Stimulated activated CD4-positive, alpha-beta T cell treated with anti-CD3 and anti-CD28 coated beads, Interleukin-4, amount 100 ng/mL, for 24 hours (primary cell): Measurements from ENCODE around the gene PGS1.

ENCODE experiments used
- DNase-seq: peaks from one replicate; pipeline ENCODE4 v3.0.0-alpha.2; 2020

PGS1 gene

DNA sequence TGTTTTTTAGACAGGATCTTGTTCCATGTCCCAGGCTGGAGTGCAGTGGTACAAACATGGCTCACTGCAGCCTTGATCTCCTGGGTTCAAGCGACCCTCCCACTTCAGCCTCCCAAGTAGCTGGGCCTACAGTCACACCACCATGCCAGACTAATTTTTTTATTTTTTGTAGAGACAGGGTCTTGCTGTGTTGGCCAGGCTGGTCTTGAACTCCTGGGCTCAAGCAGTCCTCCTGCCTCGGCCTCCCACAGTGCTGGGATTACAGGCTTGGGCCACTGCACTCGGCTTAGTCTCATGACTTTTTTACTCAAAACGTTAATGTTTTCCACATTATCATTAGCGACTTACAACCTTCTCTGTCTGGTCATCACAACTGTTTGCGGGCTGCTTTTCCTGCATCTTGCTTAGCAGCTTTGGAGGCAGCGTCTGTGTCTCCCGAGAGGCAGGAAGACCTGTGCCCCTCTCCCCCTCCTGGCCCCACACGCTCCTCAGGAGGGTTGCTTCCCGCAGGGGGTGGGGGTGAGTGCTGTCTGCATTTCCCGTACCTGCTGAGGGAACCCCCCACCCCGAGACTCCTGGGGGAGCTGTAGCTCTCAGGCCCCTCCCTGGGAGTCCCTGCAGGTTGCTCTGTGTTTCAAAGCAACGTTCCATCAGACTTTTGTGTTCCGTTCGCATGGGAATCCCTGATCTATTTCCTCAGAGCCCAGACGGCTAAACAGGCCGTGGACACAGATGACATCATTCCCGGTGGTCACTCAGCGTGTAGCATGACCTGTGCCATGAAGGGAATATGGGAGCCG lies 52.6 kb downstream of the PGS1 start:
- DNase-seq = no peak

DNA sequence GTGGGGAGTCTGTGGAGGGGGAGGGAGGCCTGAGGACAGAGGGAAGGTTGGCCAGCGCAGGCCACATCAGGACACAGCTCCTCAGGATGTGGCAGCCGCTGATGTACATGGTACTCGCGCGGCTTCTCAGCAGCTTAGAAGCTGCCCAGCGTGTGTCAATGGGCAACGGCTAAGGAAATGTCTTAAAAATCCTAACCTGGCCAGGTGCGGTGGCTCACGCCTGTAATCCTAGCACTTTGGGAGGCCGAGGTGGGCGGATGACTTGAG lies 53.2 kb downstream of the PGS1 start:
- DNase-seq = no peak

DNA sequence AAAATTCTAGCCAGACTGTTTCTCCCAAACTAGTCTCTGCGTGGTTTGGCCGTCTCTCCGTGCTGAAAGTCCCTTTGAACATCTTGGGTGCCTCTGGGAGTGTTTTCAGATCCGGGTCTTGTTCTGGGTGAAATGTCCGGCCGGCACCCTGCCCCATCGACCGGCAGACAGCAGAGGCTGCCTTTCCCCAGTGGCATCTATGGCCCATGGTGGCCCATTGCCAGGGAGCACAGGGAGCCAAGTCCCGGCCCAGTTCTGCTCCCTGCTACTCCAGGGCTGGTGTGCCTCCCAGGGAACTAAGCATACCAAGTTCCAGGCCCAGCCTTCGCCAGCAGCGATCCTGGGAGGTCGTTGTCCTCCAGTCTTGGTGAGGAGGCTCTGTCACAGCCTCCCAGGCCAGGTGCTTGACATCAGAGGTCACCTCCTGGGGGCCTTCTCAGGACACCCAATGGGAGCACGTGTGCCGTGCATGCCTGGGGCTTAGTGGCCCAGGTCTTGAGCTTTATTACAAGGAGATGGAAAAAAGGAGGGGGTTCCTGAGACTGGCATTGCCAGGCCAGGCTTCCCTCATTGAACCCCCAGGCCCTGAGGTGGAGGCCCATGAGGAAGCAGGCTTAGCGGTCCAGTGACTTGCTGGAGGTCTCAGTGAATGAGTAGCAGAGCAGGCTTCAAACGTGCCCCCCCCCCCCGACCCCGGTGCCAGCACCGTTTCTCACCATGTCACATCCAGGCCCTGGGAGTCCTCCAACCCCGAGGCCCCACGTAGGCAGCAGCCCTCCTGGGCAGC lies 54.0 kb downstream of the PGS1 start:
- DNase-seq = no peak

- no peak for DNase-seq
Measured at GRCh38 chr17:78433013-78433727, 54.7 kb downstream of the PGS1 start.

GRCh38 chr17:78433780-78434335 lies 55.4 kb downstream of the PGS1 start:
- DNase-seq = no peak

GRCh38 chr17:78434455-78435329 lies 56.2 kb downstream of the PGS1 start:
- DNase-seq = no peak

- DNase-seq = no peak
Measured at GRCh38 chr17:78435330-78436005, 57.0 kb downstream of the PGS1 start.

- DNase-seq = no peak
Measured at GRCh38 chr17:78437508-78438169, 59.2 kb downstream of the PGS1 start.

DNA sequence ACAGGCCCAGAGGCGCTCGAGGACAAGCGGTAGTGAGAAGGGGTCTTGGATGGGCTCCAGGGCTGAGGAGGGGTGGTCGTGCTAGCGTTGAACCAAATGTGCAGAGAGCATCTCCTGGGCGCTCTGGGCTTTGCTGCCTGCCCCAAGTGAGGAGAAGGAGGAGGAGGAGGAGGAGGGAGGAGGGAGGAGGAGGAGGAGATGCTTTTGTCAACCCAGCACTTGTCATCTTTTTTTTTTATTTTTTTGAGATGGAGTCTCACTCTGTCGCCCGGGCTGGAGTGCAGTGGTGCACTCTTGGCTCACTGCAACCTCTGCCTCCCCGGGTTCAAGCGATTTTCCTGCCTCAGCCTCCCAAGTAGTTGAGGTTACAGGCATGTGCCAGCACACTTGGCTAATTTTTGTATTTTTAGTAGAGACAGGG lies 59.8 kb downstream of the PGS1 start:
- no peak for DNase-seq

DNA sequence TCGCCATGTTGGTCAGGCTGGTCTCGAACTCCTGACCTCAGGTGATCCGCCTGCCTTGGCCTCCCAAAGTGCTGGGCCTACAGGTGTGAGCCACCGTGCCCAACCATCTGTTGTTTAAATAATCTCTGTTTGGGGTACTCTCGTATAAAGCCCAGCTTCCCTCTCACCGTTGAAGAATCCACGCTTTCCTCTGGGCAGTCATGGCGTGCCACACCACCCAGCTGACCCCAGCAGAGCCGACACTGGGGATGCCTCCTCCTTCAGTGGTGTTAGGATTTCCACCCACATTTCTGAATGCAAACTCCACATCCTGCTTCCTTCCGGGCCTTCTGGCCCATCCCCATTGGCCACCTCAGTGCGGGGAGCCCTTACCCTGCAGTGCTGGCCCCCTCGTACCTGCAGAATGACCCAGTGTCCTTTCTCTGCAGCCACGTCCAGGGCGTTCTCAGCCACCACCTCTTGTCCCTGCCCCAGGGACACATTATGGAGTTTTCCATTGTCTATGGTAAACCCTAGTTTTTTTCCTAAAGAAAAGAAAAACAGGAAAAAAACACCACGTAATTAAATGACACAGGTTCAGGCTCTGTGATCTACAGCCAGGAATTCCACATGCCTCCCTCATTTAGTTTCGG lies 60.4 kb downstream of the PGS1 start:
- DNase-seq = no peak

DNA sequence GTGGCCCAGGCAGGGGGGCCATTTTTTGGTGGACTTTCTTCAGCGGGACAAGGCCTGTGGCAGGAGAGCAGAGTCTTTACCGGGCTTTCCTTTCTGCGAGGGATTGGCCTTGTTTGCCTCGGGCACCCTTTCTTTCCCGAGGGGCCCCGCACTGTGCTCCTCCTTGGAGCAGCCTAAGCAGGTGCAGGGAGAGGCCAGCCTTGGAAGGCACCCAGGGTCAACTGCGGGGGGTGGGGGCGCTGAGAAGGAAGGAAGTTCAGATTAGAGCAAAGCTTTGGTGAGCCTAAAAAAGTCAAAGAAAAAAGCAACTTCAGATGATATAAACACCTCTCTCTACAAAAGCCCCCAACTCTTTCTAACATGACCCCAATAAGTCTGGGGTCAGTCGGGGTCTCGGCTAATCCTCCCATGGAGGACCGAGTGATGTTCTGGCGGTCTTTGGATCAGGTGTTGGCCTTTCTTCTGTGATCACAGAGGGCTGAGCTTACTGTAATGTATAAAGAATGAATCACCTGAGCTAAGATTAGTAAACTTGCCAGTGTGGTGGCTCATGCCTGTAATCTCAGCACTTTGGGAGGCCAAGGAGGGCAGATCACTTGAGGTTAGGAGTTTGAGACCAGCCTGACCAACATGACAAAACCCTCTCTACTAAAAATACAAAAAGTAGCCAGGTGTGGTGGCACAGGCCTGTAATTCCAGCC lies 63.0 kb downstream of the PGS1 start:
- no peak for DNase-seq

DNA sequence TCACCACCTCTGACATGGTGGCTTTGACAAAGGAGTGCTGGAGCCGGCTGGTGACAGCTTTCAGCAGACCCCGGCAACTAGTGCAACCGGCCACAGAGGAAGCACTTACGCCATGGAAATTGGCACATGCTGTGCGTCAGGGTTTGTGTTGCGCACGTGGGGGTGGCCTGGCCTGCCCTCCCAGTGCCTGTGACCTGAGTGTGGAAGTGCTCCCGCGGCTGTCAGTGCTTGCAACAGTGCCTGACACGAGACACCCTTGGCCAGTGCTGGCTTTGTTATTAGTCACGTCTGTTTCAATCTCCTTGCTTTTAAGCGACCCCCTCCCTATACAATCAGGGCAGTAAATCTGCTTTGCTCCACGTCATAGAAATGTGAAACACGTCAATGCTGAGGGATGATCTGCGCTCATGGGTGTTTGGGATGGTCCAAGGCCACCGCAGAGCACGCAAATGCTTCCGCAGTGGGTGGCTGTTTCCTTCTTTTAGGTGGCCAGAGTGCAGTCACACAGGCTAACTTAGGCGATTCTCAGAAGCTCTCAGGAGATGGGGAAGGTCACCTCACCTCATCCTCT lies 64.3 kb downstream of the PGS1 start:
- no peak for DNase-seq

GRCh38 chr17:78444392-78444791 lies 65.9 kb downstream of the PGS1 start:
- no peak for DNase-seq

DNA sequence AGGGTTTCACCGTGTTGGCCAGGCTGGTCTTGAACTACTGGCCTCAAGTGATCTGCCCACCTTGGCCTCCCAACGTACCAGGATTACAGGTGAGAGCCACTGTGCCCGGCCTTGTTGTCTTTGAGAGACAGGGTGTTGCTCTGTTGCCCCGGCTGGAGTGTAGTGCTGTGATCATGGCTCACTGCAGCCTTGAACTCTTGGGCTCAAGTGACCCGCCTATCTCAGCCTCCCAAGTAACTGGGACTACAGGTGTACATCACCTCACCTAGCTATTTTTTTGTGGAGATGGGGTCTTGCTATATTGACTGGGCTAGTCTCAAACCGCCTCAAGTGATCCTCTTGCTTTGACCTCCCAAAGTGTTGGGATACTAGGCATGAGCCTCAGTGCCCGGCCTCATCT lies 68.4 kb downstream of the PGS1 start:
- DNase-seq = no peak

- no peak for DNase-seq
Measured at GRCh38 chr17:78448356-78448993, 70.0 kb downstream of the PGS1 start.

DNA sequence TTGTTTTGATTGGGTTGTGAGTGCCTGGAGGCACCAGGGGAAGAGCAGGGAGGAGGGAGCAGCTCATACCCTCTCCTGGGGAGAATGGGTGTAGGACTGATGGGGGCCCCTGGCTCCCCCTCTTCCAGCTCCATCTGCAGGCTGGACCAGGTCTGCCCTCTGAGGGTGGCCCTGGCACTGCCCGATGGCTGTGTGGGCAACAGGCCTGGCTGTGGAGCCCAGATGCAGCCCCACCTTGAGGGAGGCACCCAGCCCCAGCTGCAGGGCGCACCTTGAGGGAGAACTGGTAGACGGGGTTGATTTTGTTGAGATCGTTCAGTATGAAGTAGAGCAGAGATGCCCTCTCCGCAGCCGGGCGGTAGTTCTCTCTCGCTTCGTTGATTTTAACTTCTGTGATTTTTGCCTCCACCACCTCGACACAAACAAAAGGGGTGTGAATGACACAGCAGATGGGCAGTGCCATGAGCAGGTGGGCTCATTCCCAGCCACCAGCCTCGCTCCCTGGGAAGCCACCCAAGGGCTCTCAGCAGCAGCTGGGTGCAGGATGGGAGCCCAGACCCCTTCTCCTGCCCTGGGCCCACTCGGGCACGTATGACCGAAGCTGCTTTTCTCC lies 71.6 kb downstream of the PGS1 start:
- DNase-seq = no peak

- no peak for DNase-seq
Measured at GRCh38 chr17:78450696-78451345, 72.4 kb downstream of the PGS1 start.

GRCh38 chr17:78451753-78452152 lies 73.3 kb downstream of the PGS1 start:
- DNase-seq = no peak
